SH-SY5Y (cell line): Measurements from ENCODE around the gene COL1A2.

ENCODE experiments used
- GATA2 ChIP-seq: IDR thresholded peaks from 2 replicates; pipeline ENCODE4 v1.6.1; 2011; ENCODE audit warnings: mild to moderate bottlenecking, low read depth, low read length
- GATA3 ChIP-seq: IDR thresholded peaks from 2 replicates; pipeline ENCODE4 v1.6.1; 2011; ENCODE audit warnings: low read depth, mild to moderate bottlenecking, low read length, moderate library complexity

DNA sequence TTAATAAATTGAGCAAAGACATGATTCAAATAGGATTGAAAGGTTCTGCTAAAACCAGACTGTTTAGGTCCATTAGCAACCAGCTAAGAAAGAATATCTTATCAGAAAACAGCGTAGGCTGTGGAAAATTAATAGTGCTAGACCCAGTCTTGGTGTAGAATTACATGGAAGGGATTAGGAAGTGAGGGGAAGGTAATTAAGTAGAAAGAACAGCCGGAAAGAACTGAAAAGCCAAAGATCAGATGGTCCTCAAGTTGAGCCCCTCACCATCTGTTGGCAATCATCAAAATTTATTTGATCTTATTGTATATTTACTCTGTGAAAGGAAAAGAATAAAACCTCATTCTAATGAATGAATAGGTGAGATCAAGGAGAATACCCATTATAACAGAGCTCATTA, 50.1 kb downstream of the COL1A2 start:
- TF ChIP-seq GATA2 (no peak), GATA3 (no peak)
